ENCODE results near the gene RPL22.
"Not testable (repeated sequence)": the region's sequence is repeated elsewhere in the genome, so short reads cannot be mapped to it uniquely, and the experiment has no call there.

The RPL22 gene

DNA sequence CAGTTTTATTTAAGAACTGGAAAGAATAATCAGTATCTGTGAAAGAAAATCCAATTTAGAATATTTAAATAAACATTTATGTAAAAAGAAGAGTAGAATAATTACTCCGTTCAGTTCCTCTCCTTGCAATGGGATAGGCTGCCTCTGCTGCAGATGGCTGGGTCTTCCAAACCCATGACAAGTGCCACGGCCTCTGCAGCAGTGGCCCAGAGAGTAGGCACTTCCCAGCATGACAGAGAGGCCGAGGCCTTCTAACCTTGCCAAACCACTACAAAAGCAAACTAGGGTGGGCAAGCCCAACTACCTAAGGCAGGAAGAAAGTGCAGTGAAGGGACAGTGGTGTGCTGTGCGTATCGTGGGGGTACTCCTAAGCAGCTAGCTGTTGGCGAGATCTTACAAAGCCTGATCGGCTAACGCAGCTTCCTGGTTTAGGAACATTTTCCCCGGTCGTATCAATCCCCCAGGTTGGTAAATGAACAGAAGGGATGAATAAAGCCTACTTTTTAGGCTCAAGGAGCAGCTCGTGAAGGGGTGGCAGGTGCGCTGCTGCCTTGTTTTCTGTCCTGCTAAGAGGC is 21.9 kb upstream of the RPL22 start:
- DNase-seq (ENCODE audit: low spot score), result no peak
- TF ChIP-seq, protein P1, sequence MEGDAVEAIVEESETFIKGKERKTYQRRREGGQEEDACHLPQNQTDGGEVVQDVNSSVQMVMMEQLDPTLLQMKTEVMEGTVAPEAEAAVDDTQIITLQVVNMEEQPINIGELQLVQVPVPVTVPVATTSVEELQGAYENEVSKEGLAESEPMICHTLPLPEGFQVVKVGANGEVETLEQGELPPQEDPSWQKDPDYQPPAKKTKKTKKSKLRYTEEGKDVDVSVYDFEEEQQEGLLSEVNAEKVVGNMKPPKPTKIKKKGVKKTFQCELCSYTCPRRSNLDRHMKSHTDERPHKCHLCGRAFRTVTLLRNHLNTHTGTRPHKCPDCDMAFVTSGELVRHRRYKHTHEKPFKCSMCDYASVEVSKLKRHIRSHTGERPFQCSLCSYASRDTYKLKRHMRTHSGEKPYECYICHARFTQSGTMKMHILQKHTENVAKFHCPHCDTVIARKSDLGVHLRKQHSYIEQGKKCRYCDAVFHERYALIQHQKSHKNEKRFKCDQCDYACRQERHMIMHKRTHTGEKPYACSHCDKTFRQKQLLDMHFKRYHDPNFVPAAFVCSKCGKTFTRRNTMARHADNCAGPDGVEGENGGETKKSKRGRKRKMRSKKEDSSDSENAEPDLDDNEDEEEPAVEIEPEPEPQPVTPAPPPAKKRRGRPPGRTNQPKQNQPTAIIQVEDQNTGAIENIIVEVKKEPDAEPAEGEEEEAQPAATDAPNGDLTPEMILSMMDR (conservative IDR thresholded peaks at IDR 0.05; ENCODE audit: low read depth), result no peak
- POLR2A ChIA-PET (ENCODE audit: low non-redundant PET), result no interaction called here
- CTCF ChIA-PET, result interaction anchor here (0.8 kb wide), 1 partner anchor 265 kb away, joined by 3 read pairs; no protein-coding TSS in a partner anchor
- no peak overlapping the region for H3K27ac ChIP-seq

DNA sequence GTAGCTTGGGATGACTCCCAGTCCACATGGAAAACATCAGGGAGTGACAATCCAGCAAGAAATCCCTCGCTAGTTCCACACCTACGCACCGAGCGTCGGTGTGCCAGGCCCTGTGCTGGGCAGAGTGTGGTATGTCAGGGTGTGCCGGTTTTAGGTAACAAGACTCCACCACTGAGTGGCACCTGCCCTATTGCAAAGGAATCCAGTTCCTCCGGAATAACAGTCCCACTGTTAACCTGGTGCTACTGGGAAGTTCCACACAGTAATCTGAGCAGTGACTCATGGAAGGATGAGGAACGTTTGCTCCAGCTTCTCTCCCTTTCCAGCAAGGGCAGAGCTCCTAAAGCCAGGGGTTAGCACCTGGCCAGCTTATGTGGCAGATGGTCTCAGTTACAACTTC is 20.8 kb upstream of the RPL22 start:
- peak overlapping the region; percentile 51 for H3K27ac ChIP-seq
- ChIA-PET POLR2A (ENCODE audit: low non-redundant PET) (no interaction called here), CTCF (interaction anchor here (0.6 to 1.0 kb wide), 3 partner anchors 25 to 404 kb away, joined by 3 to 4 read pairs (median 3); no protein-coding TSS in a partner anchor)
- TF ChIP-seq, protein P1 (conservative IDR thresholded peaks at IDR 0.05; ENCODE audit: low read depth), result no peak
- DNase-seq (ENCODE audit: low spot score), result peak; percentile 88

DNA sequence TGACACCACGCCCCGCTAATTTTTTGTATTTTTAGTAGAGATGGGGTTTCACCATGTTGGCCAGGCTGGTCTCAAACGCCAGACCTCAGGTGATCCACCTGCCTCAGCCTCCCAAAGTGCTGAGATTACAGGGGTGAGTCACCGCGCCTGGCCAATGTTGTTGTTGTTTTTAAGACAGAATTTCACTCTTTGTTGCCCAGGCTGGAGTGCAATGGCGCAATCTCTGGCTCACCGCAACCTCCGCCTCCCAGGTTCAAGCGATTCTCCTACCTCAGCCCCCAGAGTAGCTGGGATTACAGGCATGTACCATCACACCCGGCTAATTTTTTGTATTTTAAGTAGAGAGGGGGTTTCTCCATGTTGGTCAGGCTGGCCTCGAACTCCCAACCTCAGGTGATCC is 20.2 kb upstream of the RPL22 start:
- peak overlapping the region; percentile 51 for H3K27ac ChIP-seq
- DNase-seq (ENCODE audit: low spot score); POLR2A ChIA-PET (ENCODE audit: low non-redundant PET): not testable (repeated sequence)
- CTCF ChIA-PET, result interaction anchor here (0.6 to 1.0 kb wide), 3 partner anchors 25 to 404 kb away, joined by 3 to 4 read pairs (median 3); no protein-coding TSS in a partner anchor

DNA sequence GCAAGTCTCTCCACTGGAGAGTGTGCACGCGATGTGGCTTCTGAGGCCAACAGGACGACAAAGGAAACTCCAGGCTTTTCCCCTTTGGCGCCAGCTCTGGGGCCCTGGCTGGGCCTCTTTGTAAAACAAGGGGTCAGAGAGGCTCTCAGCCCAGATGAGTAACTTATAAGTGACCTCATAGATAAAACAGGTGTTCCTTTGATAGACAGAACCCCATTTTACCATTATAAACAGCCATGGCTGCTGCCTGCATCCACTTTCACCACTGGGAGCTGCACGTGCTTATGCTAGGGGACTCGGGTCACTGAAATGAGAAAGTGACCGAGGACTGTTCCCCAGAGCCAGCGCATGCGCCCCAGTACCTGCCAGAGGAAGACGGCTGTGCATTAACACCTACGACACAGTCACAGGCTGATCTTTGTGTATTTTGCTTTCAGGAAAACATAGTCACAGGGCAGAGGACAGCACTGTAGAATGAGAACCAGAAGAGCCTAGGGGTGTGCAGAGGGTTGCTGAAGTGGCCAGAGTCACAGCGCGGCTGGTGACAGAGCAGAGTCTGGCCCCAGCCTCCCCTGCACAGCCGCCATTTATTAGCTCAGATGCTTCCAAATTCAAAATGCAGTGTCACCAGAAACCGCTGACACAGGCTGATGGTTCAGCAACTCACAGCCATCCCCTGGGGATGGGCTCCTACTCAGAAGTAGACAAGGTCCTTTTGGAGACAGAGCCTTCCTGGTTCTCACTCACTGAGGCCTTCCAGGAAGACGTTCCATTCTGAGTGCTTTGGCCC is 19.2 kb upstream of the RPL22 start:
- no peak for DNase-seq (ENCODE audit: low spot score)
- POLR2A ChIA-PET (ENCODE audit: low non-redundant PET), result interaction anchor here (0.6 kb wide), 1 partner anchor 9 kb away, joined by 3 read pairs; no protein-coding TSS in a partner anchor
- TF ChIP-seq, protein P1 (conservative IDR thresholded peaks at IDR 0.05; ENCODE audit: low read depth), result no peak
- CTCF ChIA-PET, result no interaction called here
- H3K27ac ChIP-seq, result no peak overlapping the region

DNA sequence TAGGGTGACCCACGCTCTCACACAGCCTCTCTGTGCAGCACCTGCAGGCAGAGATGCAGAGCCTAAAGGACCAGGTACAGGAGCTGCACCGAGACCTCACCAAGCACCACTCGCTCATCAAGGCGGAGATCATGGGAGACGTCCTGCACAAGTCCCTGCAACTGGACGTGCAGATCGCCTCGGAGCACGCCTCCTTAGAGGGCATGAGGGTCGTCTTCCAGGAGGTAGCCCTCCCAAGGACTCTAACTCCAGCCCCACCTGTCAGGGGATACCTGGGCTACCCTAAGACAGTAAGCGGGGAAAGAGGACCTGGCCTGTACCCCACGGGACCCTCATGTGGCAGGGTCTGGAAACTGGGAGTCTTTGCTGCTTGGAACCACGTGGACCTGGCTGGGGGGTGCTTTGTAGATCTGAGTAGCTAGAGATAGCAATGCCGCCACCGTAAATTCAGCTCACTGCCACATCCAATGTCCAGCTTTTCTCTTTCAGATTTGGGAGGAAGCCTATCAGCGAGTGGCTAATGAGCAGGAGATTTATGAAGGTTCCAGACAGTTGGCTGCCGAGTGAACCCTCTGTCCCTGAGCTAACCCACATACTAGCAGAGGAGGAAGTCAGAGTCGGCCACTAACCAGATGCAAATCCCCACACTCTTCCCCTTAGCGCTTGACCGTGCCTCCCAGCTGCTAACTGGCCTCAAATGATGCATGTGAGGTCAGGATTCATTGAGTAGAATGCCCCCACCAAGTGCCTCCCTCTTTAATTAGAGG is 13.0 kb upstream of the RPL22 start:
- ChIA-PET CTCF (no interaction called here), POLR2A (ENCODE audit: low non-redundant PET) (interaction anchor here (0.6 kb wide), 1 partner anchor 20 kb away, joined by 4 read pairs; no protein-coding TSS in a partner anchor)
- no peak for DNase-seq (ENCODE audit: low spot score)
- no peak overlapping the region for H3K27ac ChIP-seq
- TF ChIP-seq, protein P1 (conservative IDR thresholded peaks at IDR 0.05; ENCODE audit: low read depth), result no peak

DNA sequence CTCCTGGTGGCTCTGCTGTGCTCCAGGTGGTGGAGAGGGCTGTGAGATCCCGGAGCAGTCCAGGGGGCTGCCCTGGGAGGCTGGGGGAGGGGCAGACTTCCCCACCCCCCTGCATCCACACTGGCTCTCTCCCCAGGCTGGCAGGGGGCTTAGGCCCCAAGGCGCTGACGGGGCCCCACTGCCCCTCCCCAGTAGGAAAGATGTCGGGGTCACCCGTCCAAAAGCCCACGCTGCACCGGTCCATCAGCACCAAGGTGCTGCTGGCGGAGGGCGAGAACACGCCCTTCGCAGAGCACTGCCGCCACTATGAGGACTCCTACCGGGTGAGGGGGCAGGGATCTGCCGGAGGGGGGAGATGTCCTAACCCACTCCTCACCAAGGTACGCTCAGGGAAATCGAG is 12.3 kb upstream of the RPL22 start:
- DNase-seq (ENCODE audit: low spot score), result no peak
- TF ChIP-seq, protein P1 (conservative IDR thresholded peaks at IDR 0.05; ENCODE audit: low read depth), result no peak
- POLR2A ChIA-PET (ENCODE audit: low non-redundant PET), result no interaction called here
- CTCF ChIA-PET, result no interaction called here
- H3K27ac ChIP-seq, result no peak overlapping the region

Data from RWPE1 (cell line).